ENCODE measurements around the gene TXNDC12.
"Not testable (repeated sequence)": the region's sequence is repeated elsewhere in the genome, so short reads cannot be mapped to it uniquely, and the experiment has no call there.

TXNDC12 gene

DNA sequence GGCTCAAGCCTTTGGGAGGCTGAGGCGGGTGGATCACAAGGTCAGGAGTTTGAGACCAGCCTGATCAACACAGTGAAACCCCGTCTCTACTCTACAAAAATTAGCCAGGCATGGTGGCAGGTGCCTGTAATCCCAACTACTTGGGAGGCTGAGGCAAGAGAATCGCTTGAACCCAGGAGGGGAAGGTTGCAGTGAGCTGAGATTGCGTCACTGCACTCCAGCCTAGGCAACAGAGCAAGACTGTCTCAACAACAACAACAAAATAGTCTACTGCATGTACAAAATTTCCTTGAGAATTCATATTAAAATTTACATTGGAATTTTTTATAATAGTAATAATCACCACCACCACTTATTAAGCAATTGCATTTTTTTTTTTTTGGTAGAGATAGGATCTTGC, 5.7 kb downstream of the TXNDC12 start:
- not testable (repeated sequence) for DNase-seq (ENCODE audit: low read depth in 2 of 3, low spot score in 1 of 3)

DNA sequence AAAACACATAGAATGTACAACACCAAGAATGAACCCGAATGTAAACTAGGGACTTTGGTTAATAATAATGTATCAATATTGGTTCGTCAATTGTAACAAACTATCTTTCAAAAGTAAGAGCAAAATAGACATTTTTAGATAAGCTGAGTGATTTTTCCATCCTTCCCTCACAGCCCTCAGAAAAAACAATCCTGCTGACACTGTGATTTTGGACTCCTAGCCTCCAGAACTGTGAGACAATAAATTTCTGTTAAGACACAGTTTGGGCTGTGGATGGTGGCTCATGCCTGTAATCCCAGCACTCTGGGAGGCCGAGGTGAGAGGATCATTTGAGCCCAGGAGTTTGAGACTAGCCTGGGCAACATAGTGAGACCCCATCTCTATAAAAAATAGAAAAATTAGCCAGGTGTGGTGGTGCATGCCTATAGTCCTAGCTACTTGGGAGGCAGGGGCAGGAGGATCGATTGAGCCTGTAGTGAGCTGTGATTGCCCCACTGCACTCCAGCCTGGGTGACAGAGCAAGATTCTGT, 9.3 kb downstream of the TXNDC12 start:
- not testable (repeated sequence) for DNase-seq (ENCODE audit: low read depth in 2 of 3, low spot score in 1 of 3)

DNA sequence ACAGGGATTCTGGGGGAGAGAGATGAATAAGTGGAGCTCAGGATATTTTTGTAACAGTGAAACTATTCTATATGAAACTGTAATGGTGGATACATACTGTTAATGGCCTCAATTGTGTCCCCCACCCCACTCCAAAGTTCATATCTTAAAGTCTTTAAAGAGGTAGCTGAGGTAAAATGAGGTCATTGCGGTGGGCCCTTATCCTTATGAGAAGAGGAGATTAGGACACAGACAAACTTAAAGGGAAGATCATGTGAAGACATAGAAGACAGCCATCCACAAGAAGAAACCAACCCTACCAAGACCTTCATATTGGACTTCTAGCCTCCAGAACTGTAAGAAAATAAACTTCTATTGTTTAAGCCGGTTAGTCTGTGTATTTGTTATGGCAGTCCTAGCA, 9.8 kb downstream of the TXNDC12 start:
- no peak for DNase-seq (ENCODE audit: low read depth in 2 of 3, low spot score in 1 of 3)

DNA sequence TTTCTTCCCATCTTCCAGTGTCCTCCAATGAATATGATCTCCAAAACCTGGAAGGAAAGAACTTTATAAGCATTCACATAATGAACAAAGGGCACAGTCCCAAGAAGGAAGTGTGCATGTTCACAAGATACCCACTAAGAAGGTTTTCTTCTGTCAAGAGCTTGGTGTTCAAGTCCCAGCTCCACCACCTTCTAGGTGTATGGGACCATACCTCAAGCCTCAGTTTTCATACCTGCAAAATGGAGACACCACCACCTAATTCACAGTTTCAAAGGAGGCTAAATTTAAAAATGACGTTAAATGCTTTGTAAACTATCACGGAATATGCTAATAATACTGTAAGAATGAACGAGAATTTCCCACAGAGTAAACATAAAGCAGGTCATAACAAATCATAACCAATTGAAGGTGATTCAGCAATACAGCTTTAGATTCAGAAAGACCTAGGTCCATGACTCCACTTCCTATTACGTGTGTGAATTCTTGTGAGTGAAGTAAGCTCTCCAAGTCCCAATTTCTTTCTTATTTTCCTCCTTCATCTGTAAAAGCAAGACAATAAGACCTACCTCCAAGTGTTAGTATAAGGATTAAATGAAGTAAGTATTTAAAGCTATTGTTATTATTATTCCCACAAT, 13.3 kb downstream of the TXNDC12 start:
- DNase-seq (ENCODE audit: low read depth in 2 of 3, low spot score in 1 of 3), result no peak

DNA sequence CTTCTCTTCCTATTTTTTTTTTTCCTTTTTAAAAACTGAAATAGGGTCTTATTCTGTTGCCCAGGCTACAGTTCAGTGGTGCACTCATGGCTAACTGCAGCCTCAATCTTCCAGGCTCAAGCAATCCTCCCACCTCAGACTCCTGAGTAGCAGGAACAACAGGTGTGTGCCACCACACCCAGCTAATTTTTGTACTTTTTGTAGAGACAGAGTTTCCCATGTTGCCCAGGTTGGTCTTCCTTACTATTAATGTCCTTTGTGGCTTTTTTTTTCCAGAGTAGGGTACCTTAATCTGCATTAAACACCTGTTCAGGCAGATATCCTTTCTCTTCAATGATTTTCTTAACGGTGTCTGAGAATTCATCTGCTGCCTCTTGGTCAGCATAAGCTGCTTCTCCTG, 17.1 kb downstream of the TXNDC12 start:
- DNase-seq (ENCODE audit: low read depth in 2 of 3, low spot score in 1 of 3), result no peak

DNA sequence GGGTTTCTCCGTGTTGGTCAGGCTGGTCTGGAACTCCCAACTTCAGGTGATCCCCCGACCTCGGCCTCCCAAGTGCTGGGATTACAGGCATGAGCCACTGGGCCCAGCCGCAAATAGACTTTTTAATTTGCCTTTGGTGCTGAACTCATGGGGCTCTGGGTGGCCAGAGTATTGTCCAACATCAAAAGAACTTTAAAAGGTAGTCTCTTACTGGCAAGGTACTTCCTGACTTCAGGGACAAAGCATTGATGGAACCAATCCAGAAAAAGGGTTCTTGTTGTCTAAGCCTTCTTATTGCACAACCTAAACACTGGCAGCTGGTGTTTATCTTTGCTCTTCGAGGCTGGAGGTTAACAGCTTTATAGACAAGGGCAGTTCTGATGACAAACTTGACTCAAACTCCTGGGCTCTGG, 17.6 kb downstream of the TXNDC12 start:
- DNase-seq (ENCODE audit: low read depth in 2 of 3, low spot score in 1 of 3), result no peak

DNA sequence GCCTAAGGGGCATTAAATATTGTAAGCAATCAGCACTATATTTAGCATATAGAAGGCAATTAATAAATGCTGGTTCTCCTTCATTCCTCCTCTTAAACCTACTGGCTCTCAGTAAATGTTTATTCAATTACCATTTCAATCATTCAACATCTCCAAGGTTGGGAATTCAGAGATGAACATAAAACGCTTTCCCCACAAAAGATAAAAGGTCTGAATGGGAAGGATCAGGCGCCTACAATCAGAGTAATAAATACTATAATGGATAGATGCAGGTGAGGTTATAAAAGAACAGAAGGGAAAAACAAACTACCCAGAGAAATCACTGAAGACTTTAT, 21.0 kb downstream of the TXNDC12 start:
- no peak for DNase-seq (ENCODE audit: low read depth in 2 of 3, low spot score in 1 of 3)

DNA sequence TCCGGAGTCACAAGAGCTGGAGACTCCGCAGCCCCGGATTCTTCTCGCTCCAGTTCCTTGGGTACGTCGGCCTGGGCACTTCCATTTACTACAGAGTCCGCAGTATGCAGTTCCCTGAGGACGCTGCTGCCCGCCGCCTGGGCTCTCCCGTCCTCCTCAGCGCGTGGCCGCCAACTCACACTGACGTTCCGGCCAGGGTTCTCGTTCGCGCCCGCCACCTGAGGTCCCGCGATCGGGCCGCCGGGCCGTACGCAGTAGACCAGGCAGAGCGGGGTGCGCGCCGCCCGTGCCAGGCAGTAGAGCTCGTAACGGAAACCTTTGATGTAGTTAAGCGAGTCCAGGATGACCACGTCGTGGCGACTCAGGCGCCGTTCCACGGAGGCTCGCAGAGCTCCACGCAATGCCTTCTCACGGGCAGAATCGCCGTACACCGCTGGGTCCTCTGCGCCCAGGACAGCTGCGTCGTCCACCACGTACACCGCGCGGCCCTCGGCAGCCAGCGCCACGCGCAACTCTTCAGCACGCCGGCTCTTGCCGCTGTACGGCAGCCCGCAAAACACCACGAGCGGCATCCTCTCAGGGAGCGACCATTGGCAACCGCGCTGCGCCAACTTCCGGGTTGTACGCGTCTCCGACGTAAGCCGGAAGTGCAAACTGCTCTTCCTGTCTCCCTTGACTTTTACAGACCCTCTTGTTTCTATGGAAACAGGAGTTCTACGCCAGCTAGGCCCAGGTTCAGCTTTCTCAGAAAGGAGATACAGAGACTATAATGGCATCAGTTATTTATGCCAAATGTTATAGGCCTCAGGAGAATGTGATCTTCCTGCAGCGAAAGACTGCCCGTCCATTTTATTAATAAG, 21.6 kb downstream of the TXNDC12 start, which contains the start of gene KTI12:
Gene KTI12 (minus strand): TSS at position 621 of the 860 bp plus-strand sequence. CDS start 49 bp downstream, at position 572.
- DNase-seq (ENCODE audit: low read depth in 2 of 3, low spot score in 1 of 3), result peak; percentile 65 to 81 (median 75)

DNA sequence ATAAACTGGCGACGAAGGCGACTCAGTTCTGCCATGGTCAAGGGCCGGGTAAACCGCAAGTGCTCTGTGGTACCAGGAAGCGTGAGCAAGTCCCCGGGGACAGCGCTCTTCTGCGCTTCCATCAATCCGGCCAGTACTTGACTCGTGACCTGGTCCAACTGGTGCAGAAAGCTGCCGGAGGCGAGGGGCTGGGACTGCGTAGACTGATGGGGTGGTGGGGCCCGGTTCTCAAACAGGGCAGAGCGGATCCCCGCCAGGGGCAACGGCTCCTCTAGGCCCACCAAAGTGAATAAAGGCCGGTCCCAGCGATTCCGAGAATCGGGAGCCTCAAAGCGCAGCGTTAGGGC, 22.2 kb downstream of the TXNDC12 start:
- no peak for DNase-seq (ENCODE audit: low read depth in 2 of 3, low spot score in 1 of 3)

DNA sequence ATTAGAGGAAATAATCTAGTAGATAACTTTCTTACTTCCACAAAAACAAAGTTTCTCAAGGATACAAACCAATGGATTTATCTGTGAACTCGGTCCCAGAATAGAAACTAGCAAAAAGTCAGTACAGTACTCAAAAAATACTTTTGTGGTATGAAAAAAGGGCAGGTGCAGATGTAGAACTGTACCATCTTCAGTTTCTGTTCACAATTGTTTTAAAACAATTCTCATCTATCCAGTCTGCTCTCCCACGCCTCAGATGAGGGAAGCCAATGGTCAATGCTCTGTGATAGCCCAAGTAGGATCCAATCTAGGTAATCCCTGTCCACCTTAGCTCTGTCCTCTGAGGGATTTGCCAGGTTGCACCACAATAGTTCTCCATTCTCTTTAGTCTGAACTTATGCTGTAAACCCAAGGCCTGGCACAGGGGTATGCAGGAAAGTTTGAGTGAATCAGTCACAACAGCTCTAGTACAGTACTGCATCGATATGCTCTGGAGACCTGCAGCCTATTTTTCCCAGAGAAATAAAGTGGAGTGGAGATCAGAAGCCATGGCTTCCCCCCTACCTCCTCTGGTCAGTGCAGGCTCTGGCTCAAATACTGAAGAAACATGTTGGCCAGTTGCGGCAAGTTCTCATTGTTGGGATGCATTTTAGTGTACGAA, 22.7 kb downstream of the TXNDC12 start:
- no peak for DNase-seq (ENCODE audit: low read depth in 2 of 3, low spot score in 1 of 3)

DNA sequence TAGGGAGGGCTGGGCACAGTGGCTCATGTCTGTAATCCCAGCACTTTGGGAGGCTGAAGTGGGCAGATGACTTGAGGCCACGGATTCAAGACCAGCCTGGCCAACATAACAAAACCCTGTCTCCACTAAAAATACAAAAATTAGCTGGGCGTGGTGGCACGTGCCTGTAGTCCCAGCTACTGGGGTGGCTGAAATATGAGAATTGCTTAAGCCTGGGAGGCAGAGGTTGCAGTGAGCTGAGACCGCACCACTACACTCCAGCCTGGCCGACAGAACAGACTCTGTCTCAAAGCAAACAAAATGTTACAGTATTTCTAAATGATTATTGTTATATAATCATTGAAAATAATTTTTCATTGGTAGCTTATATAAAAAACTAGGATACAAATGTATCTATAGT, 26.2 kb downstream of the TXNDC12 start:
- DNase-seq (ENCODE audit: low read depth in 2 of 3, low spot score in 1 of 3), result not testable (repeated sequence)

DNA sequence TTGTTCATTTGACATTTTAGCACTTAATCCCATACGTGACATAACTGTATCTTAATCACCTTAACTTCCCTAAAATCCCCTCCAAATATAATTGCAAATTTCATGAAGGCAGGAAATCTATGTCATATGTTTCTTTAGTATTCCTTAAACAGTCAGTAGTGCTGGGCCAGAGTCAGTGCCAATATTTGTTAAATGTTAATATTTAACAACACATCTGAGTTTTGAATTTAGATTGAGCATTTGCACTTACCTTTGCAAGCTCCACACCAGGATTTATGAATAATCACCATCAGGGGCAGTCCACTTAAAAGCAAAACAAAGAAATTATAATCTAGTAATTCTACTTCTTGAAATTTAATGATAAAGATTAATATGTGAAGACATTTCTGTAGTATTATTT, 26.7 kb downstream of the TXNDC12 start:
- DNase-seq (ENCODE audit: low read depth in 2 of 3, low spot score in 1 of 3), result no peak

DNA sequence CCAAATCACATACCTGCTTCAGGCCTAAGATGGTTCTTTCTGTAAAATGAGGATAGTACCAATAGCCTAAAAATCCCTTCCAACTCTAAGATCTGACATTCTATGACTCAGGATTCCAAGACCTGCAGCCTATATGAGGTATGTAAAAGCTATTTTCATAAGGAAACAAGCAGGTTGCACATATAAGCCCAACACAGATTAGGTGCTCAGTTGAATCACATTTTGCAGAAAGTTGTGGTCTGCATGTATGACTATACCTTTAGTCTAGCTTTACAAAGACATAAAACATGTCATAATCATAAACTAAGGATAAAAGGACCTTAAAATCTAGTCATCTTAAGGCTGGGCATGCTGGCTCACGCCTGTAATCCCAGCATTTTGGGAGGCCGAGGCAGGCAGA, 28.7 kb downstream of the TXNDC12 start:
- no peak for DNase-seq (ENCODE audit: low read depth in 2 of 3, low spot score in 1 of 3)

DNA sequence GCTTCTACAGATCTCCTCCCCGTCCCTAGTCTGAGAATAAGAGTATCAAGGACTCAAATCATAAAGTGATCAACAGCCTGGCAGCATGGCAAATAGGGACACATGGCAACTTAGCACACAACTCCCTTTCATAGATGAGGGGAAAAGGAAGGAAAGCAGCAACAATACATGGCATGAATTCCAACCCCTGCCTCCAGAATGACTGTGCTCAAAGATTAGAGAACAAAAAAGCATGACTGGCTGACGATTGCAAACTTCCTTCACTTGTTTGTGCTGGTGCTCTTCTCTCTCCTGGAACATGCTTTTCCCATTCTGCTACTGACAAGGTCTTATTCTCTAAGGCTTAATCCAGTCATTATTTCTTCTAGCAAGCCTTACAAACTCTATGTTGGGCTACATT, 32.9 kb downstream of the TXNDC12 start:
- DNase-seq (ENCODE audit: low read depth in 2 of 3, low spot score in 1 of 3), result no peak

DNA sequence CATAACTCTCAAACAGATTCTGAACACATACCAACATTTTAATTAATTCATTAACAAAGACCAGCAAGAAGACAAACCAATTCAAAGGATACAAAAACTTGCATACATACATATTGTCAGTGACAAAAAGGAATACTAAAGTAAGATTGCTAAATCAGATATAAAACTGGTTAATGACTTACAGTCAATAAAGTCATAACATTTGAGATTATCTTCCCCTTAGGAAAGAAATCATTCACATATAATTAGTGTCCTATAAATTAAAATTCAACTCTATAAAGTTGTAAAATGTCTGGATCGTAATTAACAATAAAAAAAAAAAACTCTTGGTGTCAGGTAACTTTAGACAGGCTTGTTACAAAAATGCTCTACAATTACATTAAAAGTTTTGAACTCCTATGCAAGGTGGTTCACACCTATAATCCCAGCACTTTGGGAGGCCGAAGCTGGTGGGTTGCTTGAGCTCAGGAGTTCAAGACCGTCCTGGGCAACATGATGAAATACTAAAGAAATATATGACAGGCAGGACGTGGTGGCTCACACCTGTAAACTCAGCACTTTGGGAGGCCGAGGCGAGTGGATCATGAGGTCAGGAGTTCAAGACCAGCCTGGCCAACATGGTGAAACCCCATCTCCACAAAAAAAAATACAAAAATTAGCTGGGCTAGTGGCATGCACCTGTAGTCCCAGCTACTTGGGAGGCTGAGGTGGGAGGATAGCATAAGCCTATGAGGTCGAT, 46.8 kb downstream of the TXNDC12 start:
- DNase-seq (ENCODE audit: low read depth in 2 of 3, low spot score in 1 of 3), result no peak

DNA sequence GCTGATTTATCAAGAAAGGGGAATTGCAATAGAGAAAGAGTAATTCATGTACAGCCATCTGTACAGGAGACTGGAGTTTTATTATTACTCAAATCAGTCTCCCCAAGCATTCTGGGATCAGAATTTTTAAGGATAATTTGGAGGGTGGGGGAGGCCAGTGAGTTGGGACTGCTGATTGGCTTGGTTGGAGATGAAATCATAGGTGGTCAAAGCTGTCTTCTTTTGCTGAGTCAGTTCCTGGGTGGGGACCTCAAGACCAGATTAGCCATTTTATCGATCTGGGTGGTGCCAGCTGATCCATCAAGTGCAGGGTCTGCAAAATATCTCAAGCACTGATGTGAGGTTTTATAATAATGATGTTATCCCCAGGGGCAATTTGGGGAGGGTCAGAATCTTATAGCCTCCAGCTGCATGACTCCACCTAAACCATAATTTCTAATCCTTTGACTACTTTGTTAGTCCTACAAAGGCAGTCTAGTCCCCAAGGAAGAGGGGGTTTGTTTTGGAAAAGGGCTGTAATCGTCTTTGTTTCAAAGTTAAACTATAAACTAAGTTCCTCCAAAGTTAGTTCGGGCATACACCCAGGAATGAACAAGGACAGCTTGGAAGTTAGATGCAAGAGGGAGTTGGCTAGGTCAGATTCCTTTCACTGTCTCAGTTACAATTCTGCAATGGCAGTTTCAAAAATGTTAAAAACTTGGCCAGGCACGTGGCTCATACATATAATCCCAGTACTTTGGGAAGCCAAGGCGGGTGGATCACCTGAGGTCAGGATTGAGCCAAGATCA, 47.6 kb downstream of the TXNDC12 start:
- no peak for DNase-seq (ENCODE audit: low read depth in 2 of 3, low spot score in 1 of 3)

DNA sequence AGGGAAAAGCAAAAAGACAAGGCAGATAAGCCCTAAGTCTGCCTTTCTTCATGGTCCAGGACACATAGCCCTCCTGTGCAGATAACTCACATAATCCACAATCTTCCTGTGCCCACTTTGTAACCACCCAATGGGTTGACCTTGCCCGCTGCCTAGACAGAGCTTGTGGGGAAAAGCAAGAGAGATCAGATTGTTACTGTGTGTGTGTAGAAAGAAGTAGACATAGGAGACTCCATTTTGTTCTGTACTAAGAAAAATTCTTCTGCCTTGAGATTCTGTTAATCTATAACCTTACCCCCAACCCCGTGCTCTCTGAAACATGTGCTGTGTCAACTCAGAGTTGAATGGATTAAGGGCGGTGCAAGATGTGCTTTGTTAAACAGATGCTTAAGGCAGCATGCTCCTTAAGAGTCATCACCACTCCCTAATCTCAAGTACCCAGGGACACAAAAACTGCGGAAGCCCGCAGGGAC, 48.9 kb downstream of the TXNDC12 start:
- not testable (repeated sequence) for DNase-seq (ENCODE audit: low read depth in 2 of 3, low spot score in 1 of 3)

DNA sequence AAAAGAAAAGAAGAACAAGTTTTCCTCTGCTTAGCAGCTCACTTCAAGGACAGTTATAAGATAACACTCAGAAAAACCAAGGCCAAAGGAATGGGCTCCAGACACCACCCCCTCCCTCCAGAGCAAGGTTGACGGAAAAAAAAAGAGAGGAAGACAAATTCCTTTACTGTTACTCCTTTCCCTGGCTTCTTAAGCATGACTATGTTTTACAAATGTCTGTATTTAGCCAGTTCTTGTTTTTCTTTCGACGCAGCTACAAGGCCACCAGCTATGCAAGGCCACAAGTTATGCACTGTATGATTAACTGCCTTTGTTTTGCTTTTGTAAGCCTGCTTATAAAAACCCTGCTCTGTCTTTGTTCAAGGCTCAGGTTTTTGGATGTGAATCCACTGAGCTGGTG, 49.4 kb downstream of the TXNDC12 start:
- DNase-seq (ENCODE audit: low read depth in 2 of 3, low spot score in 1 of 3), result not testable (repeated sequence)

DNA sequence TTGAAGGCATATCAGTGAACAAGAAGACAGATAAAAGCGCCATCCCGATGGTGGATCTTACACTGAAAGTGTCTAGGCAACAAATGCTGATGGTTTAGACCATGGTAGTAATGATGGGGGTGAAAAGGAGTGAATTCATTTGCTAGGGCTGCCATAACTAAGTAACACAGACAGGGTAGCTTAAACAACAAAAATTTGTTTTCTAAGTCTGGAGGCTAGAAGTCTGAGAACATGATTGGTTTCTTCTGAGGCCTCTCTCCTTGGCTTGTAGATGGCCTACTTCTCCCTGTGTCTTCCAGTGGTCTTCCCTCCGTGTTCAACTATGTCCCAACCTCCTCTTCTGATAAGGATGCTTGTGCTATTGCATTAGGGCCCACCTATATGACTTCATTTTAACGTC, 51.1 kb downstream of the TXNDC12 start:
- DNase-seq (ENCODE audit: low read depth in 2 of 3, low spot score in 1 of 3), result no peak
